Adipocyte (in vitro differentiated cells): ENCODE data around the gene C2CD4A.

Source experiments
- DNase-seq: peaks from one replicate; pipeline ENCODE4 v3.0.0-alpha.2; 2015; ENCODE audit warnings: low read depth
- H3K27me3 ChIP-seq: replicated peaks from 2 replicates; pipeline ENCODE4 v1.7.0; 2013; ENCODE audit warnings: mild to moderate bottlenecking, low read length, moderate library complexity; ENCODE audit not compliant: control insufficient read depth, insufficient read depth
- H3K36me3 ChIP-seq: 2 replicates; pipeline ENCODE4 v1.7.0; 2013; ENCODE audit warnings: low read length, mild to moderate bottlenecking, moderate library complexity; ENCODE audit not compliant: control insufficient read depth, insufficient read depth, severe bottlenecking
- H3K4me1 ChIP-seq: 2 replicates; pipeline ENCODE4 v1.7.0; 2013; ENCODE audit warnings: mild to moderate bottlenecking, low read length, moderate library complexity; ENCODE audit not compliant: control insufficient read depth, insufficient read depth
- H3K4me3 ChIP-seq: 2 replicates; pipeline ENCODE4 v1.7.0; 2013; ENCODE audit warnings: mild to moderate bottlenecking, low read length, moderate library complexity
- H3K9ac ChIP-seq: 2 replicates; pipeline ENCODE4 v1.7.0; 2013; ENCODE audit warnings: mild to moderate bottlenecking, low read length, moderate library complexity
- H3K9me3 ChIP-seq: 2 replicates; pipeline ENCODE4 v1.7.0; 2013; ENCODE audit warnings: mild to moderate bottlenecking, low read length, moderate library complexity; ENCODE audit not compliant: control insufficient read depth

C2CD4A gene

GRCh38 chr15:62060896-62061280, 5.9 kb upstream of the C2CD4A start:
- H3K27me3 ChIP-seq: no peaks in the 10 kb centered on the region
- H3K9me3 ChIP-seq: no peaks in the 10 kb centered on the region
- H3K4me3 ChIP-seq: peak overlapping the region; percentile 96
- peaks cover 9% of the 10 kb centered on the region for H3K4me1 ChIP-seq
- DNase-seq: no peak
- H3K9ac ChIP-seq: peak overlapping the region; percentile 86
- H3K36me3 ChIP-seq: no peaks in the 10 kb centered on the region

- Histone ChIP-seq H3K27me3 (peaks cover 10% of the 10 kb centered on the region), H3K4me1 (peaks cover 16% of the 10 kb centered on the region), H3K9me3 (no peaks in the 10 kb centered on the region), H3K36me3 (no peaks in the 10 kb centered on the region), H3K4me3 (no peak overlapping the region), H3K9ac (no peak overlapping the region)
- no peak for DNase-seq
Observed at GRCh38 chr15:62063825-62064635, 2.7 kb upstream of the C2CD4A start.

- peaks cover 13% of the 10 kb centered on the region for H3K4me1 ChIP-seq
- peaks cover 10% of the 10 kb centered on the region for H3K27me3 ChIP-seq
- peak overlapping the region; percentile 77 for H3K4me3 ChIP-seq
- H3K9me3 ChIP-seq: no peaks in the 10 kb centered on the region
- no peaks in the 10 kb centered on the region for H3K36me3 ChIP-seq
- no peak overlapping the region for H3K9ac ChIP-seq
- peak; percentile 32 for DNase-seq
Observed at GRCh38 chr15:62067448-62068044, 769 bp downstream of the C2CD4A start.

GRCh38 chr15:62068071-62068809, 1.5 kb downstream of the C2CD4A start:
- peaks cover 13% of the 10 kb centered on the region for H3K4me1 ChIP-seq
- H3K27me3 ChIP-seq: peaks cover 10% of the 10 kb centered on the region
- H3K36me3 ChIP-seq: no peaks in the 10 kb centered on the region
- H3K9me3 ChIP-seq: no peaks in the 10 kb centered on the region
- peak overlapping the region; percentile 66 for H3K4me3 ChIP-seq
- peak overlapping the region; percentile 14 for H3K9ac ChIP-seq
- DNase-seq: peak; percentile 42

- peaks cover 10% of the 10 kb centered on the region for H3K27me3 ChIP-seq
- H3K4me1 ChIP-seq: peaks cover 13% of the 10 kb centered on the region
- H3K4me3 ChIP-seq: peak overlapping the region; percentile 66
- no peaks in the 10 kb centered on the region for H3K36me3 ChIP-seq
- DNase-seq: no peak
- H3K9ac ChIP-seq: peak overlapping the region; percentile 14
- H3K9me3 ChIP-seq: no peaks in the 10 kb centered on the region
Observed at GRCh38 chr15:62068810-62069167, 2.0 kb downstream of the C2CD4A start.

- no peaks in the 10 kb centered on the region for H3K36me3 ChIP-seq
- H3K9ac ChIP-seq: no peak overlapping the region
- peaks cover 13% of the 10 kb centered on the region for H3K4me1 ChIP-seq
- no peak overlapping the region for H3K4me3 ChIP-seq
- no peak for DNase-seq
- H3K27me3 ChIP-seq: peaks cover 10% of the 10 kb centered on the region
- H3K9me3 ChIP-seq: no peaks in the 10 kb centered on the region
Observed at GRCh38 chr15:62069551-62069950, 2.8 kb downstream of the C2CD4A start.

- peak; percentile 81 for DNase-seq
- no peaks in the 10 kb centered on the region for H3K9me3 ChIP-seq
- peaks cover 2% of the 10 kb centered on the region for H3K27me3 ChIP-seq
- H3K4me3 ChIP-seq: no peak overlapping the region
- no peak overlapping the region for H3K9ac ChIP-seq
- no peaks in the 10 kb centered on the region for H3K36me3 ChIP-seq
- H3K4me1 ChIP-seq: peaks cover 13% of the 10 kb centered on the region
Observed at GRCh38 chr15:62071711-62072308, 5.0 kb downstream of the C2CD4A start.

- Histone ChIP-seq H3K4me3 (peak overlapping the region; percentile 54), H3K27me3 (no peaks in the 10 kb centered on the region), H3K9ac (no peak overlapping the region), H3K4me1 (peaks cover 5% of the 10 kb centered on the region), H3K9me3 (no peaks in the 10 kb centered on the region), H3K36me3 (no peaks in the 10 kb centered on the region)
- DNase-seq: peak; percentile 35
Observed at GRCh38 chr15:62075595-62076277, 9.0 kb downstream of the C2CD4A start.

- peaks cover 5% of the 10 kb centered on the region for H3K4me1 ChIP-seq
- H3K27me3 ChIP-seq: no peaks in the 10 kb centered on the region
- no peak overlapping the region for H3K9ac ChIP-seq
- H3K4me3 ChIP-seq: no peak overlapping the region
- no peaks in the 10 kb centered on the region for H3K9me3 ChIP-seq
- DNase-seq: no peak
- H3K36me3 ChIP-seq: no peaks in the 10 kb centered on the region
Observed at GRCh38 chr15:62079594-62079993, 12.8 kb downstream of the C2CD4A start.

- Histone ChIP-seq H3K27me3 (no peaks in the 10 kb centered on the region), H3K9me3 (no peaks in the 10 kb centered on the region), H3K4me1 (peaks cover 20% of the 10 kb centered on the region), H3K36me3 (no peaks in the 10 kb centered on the region), H3K4me3 (no peak overlapping the region), H3K9ac (no peak overlapping the region)
- DNase-seq: no peak
Observed at GRCh38 chr15:62083194-62084154, 16.7 kb downstream of the C2CD4A start.
